ENCODE measurements around the gene SLC4A3.
"Not testable (repeated sequence)": the region's sequence is repeated elsewhere in the genome, so short reads cannot be mapped to it uniquely, and the experiment has no call there.

The SLC4A3 gene

DNA sequence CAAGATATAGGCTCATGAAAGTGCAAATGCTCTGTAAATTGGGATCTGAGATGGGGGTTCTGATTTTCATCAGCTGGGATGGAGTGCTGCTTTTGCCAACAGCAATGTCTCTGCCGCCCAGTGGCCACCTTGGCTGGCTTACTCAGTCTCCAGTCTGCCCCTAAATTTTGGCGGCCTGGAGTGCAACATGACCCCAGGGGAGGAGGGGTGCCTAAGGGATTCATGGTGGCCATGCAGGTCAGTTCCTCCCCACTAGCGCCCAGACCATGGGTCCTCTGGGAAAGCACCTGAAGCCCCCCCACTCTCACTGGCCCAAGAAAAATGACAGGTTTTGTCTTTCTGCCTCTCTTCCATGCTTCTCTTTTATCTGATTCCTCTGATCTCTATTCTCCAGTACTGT lies 45.0 kb downstream of the SLC4A3 start:
- FAIRE-seq, result no peak

DNA sequence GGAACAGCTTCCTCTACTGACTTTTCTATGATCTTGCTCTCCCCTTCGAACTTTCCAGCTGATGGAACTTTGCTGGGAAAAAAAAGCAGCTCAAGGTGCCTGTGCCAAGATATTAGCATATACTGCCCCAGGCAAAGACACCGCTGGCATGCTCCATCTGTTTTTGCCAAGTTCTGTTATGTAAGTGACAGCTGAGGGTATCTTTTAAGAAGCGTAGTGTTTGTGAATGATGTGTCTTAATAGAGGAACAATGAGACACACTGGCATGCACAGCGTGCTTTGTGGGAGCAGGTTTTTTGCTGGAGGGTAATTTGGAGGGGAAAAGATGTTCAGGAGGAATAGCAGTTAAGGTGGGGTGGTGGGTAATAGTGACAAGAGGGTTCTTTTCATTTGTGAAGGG lies 47.8 kb downstream of the SLC4A3 start:
- DNase-seq (ENCODE audit: insufficient read length, low spot score) (no peak), FAIRE-seq (peak; percentile 65)

More for the DNA sequence above, 45.0 kb downstream of the SLC4A3 start:
- DNase-seq (ENCODE audit: insufficient read length, low spot score), result no peak

- no peak for DNase-seq (ENCODE audit: insufficient read length, low spot score)
- FAIRE-seq, result no peak
Measured at GRCh38 chr2:219676586-219676985, 49.2 kb downstream of the SLC4A3 start.

DNA sequence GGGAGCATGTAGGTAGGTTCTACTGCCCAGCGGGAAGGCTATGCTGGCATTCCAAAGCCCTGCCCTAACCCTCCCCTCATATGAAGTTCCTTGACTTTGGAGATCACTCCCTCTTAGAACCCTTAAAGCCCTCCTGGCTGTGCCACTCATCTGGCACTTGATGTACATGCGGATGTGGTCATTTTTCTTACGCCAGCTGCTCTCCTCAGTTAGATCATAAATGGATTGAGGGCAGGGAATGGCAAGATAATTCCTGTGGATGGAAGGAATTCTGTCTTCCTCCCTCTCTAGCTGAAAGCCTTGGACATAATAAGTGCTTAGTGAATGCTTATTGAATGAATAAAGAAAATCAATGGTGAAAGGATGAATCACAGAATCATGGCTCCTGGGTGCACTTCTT lies 51.6 kb downstream of the SLC4A3 start:
- DNase-seq (ENCODE audit: insufficient read length, low spot score) (no peak), FAIRE-seq (no peak)

DNA sequence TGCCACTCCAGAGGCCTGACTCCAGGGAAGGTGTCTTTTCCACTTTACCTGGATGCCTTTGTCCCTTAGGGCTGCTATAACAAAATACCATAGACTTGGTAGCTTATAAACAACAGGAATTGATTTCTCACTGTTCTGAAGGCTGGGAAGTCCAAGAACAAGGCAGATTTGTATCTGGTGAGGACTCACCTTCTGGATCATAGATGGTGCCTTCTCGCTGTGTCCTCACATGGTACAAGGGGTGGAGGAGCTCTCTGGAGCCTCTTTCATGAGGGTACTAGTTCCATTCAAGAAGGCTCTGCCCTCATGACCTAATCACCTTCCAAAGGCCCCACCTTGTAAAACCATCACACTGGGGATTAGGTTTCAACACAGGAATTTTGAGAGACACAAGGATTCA lies 52.1 kb downstream of the SLC4A3 start:
- no peak for FAIRE-seq

DNA sequence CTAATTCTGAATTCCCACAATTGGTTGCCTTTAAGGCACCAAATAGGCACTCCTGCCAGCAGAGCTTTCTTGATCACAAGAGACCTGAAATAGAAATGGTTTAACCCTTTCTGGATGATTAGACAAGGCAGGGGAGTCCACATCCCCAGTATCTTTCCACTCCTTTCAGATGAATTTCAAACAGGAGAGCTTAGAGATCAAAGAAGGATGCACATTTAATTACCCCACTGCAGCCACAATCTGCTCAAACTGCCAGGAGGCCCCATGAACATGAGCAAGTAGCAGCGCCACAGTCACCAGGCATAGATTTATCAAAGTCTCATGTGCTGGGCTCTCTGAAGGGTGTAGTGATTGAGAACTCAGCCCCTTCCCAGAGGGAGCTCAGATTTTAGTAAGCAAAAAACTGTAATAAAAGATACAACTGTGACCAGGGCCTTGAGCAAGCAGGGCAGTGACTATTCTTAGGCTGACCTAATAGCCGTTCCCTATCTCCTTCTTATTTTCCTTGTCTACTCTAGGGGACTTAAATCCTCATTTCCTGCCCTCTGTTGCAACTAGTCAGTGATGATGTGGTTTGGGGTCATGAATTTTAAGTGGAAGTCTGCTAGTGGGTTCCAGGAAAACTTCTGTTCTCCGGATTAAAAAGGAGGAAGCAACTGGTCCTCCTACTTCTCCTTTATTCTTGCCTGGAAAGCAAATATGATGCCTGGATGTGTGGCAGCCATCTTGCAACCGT lies 53.7 kb downstream of the SLC4A3 start:
- FAIRE-seq, result no peak
- DNase-seq (ENCODE audit: insufficient read length, low spot score), result no peak

More for the DNA sequence above, 52.1 kb downstream of the SLC4A3 start:
- no peak for DNase-seq (ENCODE audit: insufficient read length, low spot score)

- FAIRE-seq (no peak), DNase-seq (ENCODE audit: insufficient read length, low spot score) (no peak)
Measured at GRCh38 chr2:219681694-219682300, 54.4 kb downstream of the SLC4A3 start.

DNA sequence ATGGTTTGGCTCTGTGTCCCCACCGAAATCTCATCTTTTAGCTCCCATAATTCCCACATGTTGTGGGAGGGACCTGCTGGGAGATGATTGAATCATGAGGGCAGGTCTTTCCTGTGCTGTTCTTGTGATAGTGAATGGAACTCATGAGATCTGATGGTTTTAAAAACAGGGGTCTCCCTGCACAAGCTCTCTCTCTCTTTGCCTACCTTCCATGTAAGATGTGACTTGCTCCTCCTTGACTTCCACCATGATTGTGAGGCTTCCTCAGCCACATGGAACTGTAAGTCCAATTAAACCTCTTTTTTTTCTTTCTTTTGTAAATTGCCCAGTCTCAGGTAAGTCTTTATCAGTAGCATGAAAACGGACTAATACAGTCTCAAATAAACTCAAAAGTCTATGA lies 56.0 kb downstream of the SLC4A3 start:
- DNase-seq (ENCODE audit: insufficient read length, low spot score); FAIRE-seq: not testable (repeated sequence)

DNA sequence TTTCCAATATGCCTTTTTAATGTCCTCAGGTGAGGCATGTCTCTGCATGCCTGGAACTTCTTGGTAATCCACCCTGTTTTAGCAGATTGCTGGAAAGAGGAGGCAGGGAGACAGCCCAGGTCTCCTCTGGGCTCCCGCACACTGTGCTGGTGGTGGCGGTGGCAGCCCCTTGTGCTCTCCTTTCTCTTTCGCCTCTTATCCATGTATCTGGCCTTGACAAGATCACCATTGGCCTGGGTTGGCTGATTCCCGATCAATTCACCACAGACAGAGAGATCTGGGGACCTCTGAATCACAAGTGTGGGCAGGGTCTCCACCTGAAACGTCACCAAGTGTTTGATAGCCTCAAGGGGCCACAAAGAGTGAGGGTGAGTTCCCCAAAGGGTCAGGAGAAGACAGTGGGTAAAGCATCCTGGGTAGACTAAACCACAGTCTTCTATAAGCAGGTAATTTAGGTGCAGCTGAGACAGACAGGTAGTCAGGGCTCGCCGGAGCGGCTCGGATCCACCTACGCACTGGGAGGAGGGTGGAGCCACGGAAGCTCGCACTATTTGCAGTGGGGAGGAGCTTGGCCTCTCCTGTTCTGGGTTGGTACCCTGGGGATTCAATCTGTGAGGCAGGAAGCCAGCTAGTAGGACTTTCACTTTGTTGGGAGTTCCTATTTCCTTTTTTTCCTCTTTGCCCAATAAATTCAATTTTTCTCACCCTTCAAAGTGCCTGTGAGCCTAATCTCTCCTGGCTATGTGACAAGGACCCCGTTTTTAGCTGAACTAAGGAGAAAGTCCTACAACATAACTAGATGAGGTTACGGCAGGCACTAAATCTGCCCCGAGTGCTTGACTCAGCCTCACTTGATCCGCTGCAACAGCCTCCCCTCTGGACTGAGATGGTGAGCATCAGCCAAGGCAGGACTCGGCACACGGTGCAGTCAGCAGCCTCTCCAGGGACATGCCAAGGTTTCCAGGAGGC lies 57.6 kb downstream of the SLC4A3 start:
- FAIRE-seq (no peak), DNase-seq (ENCODE audit: insufficient read length, low spot score) (no peak)

- DNase-seq (ENCODE audit: insufficient read length, low spot score), result no peak
- FAIRE-seq, result no peak
Measured at GRCh38 chr2:219687272-219687671, 59.8 kb downstream of the SLC4A3 start.

DNA sequence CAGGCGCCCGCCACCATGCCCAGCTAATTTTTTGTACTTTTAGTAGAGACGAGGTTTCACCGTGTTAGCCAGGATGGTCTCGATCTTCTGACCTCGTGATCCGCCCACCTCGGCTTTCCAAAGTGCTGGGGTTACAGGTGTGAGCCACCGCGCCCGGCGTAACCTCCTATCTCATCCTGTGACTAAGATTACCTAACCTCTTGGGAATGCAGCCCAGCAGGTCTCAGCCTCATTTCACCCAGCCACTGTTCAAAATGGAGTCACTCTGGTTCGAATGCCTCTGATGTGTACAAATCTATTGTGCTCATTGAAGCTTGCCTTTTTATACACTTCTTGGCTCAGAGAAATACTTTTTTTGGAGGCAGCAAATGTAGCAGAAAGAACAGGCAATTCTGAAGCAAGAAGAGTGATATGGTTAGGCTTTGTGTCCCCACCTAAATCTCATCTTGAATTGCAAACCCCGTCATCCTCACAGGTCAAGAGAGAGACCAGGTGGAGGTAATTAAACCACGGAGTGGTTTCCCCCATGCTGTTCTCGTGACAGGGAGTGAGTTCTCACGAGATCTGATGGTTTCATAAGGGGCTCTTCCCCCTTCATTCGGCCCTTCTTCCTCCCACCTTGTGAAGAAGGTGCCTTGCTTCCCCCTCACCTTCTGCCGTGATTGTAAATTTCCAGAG lies 60.6 kb downstream of the SLC4A3 start:
- FAIRE-seq, result peak; percentile 20
- no peak for DNase-seq (ENCODE audit: insufficient read length, low spot score)

- peak; percentile 67 for DNase-seq (ENCODE audit: insufficient read length, low spot score)
- peak; percentile 86 for FAIRE-seq
Measured at GRCh38 chr2:219688560-219689445, 61.4 kb downstream of the SLC4A3 start.

DNA sequence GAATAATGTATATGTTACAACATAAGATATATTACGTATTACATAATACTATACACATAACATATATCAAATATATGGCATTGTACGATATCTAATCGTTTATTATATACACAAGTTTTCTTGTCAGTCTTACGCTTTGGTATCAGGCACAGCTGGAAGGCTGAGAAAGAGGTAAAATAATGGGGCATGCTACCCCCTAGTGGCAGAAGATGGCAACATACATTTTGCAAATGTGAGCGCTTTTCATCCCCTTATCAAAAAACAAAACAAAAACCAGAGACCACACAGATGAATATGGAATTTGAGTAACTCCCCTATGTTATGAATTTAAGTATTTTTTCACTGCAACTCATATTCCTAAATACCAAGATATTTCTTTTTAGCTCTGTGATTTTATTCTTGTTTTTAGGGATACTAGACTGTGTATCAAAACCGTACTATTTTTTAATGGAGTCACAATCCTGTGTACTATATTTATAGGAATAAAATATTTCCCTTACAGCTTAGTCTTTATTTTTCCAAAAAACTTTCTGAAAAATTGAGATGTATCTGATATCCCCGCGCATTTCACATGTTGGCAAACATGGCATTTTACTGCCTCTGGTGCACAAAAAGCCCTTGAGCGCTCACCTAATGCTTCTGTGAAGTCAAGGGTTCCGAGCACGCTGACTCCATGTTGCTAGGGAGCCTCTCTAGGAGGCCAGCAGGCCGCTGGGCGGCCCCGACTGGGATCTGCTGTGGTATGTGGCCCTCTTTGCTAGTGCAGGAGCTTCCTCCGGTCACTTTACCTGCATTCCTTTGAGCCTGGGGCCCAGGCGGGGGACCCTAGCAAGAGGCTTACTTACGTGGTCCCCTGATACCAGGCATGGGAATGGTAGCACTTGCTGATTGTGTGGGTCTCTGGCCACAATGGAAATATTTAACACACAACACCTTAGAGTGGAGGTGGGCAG lies 62.5 kb downstream of the SLC4A3 start:
- FAIRE-seq, result peak; percentile 20
- peak; percentile 60 for DNase-seq (ENCODE audit: insufficient read length, low spot score)

DNA sequence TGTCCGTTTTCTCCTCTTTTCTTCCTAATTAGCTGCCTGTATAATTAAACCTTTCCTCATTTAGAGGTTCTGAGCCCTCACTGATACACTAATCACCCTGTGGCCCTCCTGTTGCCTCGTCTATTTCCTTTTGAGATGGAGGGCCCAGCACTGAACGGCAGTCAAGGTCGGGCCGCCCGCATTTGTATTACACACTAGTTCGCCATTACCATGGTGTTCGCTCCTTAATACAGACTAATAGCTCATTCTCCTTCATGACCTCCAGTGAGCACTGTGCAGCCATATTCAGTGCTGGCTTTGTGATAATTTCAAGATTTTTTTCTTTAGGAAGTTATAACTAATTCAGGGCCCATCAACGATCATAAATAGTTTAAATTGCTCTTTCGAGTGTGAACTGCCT lies 64.1 kb downstream of the SLC4A3 start:
- FAIRE-seq (no peak), DNase-seq (ENCODE audit: insufficient read length, low spot score) (no peak)
